Sigmoid colon (tissue), 4 donors: ENCODE results near the gene EIF2S1.

Source experiments
- CTCF ChIP-seq, 4 experiments: fragments of 450-650 bp in 3 of 4; fragments of 200-600 bp in 1 of 4; IDR thresholded peaks; one replicate each; pipeline ENCODE4 v1.5.1; 2016 to 2019; ENCODE audit warnings: antibody characterized with exemption in 4 of 4, mild to moderate bottlenecking in 3 of 4, moderate library complexity in 2 of 4
- EP300 ChIP-seq, 4 donors: sonication (generic); formaldehyde crosslinking; IDR thresholded peaks; one replicate each; pipeline ENCODE4 v1.6.1; 2017; ENCODE audit warnings: antibody characterized with exemption in 4 of 4

DNA sequence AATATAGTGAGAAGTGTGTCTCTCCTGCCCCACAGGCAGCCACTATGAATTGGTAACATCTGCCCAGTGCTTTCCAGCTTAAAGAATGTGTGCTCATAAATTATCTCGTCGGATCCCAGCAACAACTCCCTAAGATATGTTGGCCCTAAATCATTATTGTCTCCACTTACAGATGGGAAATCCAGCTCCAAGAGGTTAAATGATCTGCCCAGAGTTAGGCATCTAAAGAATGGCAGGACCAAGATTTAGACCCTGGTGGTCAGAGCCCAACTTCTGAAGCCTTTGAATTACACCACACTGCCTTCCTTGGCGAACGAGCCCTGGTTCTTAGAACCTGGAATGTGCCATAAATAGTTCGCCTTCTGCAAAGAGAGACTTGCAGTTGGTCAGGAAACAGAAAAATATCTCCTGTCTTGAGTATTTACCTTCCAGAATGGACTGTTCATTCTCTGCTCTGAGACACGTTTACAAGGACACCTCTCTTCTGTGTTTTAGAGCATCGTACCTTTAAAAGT is 72.0 kb downstream of the EIF2S1 start:
- TF ChIP-seq CTCF (IDR thresholded peaks at IDR 0.05) (no peak), EP300 (IDR thresholded peaks at IDR 0.05) (peak in 2 of 4 donors; percentile 41 to 78)
